GM20000 (cell line): ENCODE data around the gene COMT.
A peak's percentile ranks its signal among the peaks of the same experiment; 100 is the strongest.

Source experiments
- DNase-seq: peaks from one replicate; pipeline ENCODE4 v3.0.0; 2012; ENCODE audit warnings: low spot score
- TF ChIP-seq, protein P1 (sequence below): IDR thresholded peaks from 2 replicates; pipeline ENCODE4 v1.5.1; 2012; ENCODE audit warnings: mild to moderate bottlenecking, control low read depth; ENCODE audit errors: extremely low read depth, missing control alignments

The COMT gene

DNA sequence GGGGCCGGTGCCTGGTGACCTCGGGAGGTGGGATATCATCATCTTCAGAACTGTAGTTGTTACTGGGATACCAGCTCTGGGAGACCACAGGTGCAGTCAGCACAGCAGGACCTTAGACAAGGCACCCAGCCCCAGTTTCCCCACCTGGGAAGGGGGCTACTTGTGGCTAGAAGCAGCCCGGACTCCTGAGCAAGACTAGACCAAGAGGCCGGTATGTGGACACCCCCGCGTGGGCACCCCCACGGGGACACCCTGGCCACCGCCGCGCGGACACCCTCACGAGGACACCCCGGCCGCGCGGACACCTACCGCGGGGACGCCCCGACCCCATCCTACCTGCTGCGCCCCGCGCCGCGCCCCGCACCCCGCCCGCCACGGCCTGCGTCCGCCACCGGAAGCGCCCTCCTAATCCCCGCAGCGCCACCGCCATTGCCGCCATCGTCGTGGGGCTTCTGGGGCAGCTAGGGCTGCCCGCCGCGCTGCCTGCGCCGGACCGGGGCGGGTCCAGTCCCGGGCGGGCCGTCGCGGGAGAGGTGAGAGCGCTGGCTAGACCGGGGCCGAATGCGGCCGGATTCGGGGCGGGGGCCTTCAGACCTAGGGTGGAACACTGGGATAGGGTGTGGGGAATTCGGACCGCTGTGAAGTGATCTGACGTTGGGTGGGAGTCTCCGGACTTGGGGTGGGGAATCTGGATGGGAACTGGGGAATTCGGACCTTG, at the start of gene COMT, which contains the start of gene TXNRD2:
Gene COMT (plus strand): TSS at position 408 of the 718 bp plus-strand sequence. CDS start 20,755 bp downstream, outside the sequence.
Gene TXNRD2 (minus strand): TSS at position 454 of the 718 bp plus-strand sequence. CDS start 15 bp downstream, at position 439.
- DNase-seq, result peak; percentile 93
- TF ChIP-seq, protein P1, sequence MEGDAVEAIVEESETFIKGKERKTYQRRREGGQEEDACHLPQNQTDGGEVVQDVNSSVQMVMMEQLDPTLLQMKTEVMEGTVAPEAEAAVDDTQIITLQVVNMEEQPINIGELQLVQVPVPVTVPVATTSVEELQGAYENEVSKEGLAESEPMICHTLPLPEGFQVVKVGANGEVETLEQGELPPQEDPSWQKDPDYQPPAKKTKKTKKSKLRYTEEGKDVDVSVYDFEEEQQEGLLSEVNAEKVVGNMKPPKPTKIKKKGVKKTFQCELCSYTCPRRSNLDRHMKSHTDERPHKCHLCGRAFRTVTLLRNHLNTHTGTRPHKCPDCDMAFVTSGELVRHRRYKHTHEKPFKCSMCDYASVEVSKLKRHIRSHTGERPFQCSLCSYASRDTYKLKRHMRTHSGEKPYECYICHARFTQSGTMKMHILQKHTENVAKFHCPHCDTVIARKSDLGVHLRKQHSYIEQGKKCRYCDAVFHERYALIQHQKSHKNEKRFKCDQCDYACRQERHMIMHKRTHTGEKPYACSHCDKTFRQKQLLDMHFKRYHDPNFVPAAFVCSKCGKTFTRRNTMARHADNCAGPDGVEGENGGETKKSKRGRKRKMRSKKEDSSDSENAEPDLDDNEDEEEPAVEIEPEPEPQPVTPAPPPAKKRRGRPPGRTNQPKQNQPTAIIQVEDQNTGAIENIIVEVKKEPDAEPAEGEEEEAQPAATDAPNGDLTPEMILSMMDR, result no peak

DNA sequence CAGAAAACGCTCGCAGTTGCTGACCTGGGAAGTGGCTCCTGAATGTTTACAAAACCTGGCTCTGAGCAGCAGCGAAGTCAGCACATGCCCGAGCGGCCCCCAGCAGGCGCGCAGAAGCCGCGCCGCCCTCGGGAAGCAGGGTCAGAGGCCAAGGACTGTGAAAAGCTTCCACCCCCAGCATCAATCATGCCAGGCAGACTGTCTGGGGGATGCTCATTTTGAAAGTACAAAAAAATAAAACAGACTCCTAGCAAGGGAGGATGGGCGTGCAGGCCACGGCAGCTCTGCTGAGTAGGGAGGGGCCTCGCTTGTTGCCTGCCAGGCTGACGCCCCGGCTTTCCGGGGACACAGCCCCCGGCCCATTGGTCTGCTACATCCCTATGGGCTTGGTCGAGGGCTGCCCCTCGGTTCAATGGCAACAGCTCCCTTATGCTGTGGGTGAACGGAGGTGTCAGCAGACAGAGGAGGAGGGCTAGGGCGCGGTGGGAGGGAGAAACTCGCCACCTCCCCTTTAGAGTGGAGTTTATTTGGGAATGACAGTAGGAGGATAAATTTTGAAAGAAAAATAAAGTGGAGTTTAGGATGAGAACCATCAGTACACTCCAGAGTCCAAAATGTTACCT, 49.2 kb upstream of the COMT start:
- DNase-seq, result peak; percentile 77
- TF ChIP-seq, protein P1, result no peak

DNA sequence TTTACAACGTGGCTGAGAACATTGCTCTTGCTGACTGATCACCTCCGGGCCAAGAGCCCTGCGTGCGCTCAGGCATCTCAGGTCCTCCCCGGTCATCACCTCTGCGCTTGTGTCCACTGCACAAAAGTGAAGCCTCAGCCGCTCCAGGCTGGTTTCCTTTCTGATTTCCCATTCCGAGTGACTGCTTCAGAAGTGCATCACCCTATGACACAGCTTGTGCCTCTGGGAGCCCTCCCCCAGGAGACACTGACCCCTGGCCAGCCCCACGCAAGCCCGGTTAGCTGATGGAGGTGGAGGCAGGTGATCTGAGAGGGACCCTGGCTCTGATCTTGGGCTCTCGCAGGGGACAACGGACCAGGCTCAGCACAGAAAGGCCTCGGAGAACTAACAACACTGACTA, 48.6 kb upstream of the COMT start:
- DNase-seq, result no peak
- TF ChIP-seq, protein P1, result no peak

DNA sequence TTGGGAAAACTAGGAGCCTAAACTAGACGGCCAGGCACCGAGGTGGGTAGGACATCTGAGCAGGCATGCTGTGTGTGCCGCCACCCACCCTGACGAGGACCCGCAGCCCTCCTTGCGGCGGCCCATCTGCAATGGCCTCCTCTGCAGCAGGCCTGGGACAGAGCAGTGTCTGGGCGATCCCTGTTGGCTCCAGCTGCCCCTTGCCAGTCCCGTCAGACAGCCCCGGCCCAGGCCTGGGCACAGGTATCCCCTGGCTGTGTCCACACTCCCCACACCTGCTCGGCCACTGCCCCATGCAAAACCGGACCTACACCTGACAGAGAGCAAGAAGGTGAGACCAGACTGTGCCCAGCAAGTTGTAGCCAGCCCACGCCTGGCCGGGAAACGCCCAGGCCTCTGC, 48.2 kb upstream of the COMT start:
- TF ChIP-seq, protein P1, result no peak
- DNase-seq, result no peak

DNA sequence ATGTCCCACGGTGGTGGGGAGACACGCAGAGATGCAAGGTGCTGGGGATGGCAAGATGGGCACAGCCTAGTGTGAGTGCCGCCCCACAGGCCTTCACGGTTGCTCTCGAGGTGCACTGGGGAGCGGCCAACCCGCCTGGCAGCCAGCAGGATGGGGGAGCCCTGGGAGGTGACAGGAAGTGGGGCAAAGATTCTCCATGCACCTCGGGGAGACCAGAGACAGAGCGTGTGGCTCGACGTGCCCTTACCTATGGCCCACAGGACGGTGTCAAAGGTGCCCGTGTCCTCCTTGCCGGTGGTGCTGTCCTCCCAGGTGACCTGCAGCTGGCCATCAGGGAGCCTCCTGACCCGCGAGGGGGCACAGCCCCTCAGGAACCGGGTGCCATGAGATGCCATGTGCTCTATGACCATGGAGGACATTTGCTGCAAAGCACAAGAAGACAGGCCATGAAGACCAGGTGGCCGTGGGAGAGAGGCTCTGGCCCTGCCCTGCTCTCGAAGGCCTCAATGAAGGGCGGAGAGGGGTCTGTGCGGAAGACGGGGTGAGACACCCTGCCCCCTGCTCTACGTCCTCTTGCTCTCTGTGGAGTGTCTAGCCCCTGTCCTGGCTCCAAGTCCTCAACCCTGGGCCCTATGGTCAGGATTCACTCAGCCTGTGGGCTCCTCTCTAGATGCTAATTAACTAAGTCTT, 46.3 kb upstream of the COMT start:
- TF ChIP-seq, protein P1, result no peak
- DNase-seq, result no peak

DNA sequence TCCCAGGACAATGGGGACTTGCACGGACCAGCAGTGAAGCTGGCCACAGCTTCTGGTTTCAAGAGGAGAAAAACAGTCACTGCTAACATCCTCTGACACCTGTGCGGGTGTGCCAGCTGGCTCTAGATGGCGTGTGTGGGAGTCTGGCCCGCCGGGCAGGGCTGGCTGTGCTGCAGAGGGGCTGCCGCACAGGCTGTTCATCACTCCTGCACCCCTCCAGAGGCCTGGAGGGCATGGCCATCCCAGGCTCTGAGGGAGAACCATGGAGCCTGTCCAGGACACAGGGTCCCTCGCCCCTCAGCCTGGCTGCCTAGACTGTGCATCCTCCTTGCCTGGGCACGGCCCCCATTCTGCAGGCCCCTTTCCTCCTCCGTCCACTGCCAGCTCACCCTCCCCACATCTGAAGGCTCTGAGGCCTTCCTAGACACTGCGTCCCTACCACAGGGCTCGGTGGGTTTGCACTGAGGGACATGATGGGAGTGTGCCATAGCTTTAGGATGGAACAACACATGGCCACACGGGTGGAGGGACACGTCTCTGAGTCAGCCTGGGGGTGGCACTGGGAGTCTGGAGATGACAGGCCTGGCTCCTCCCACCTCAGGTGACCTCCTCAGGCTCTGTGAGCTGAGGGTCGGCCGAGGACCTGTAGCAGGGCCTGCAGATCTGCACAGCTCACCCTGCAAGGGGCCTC, 44.8 kb upstream of the COMT start:
- TF ChIP-seq, protein P1, result no peak
- DNase-seq, result no peak
